ENCODE measurements around the gene XAB2.

- TF ChIP-seq CTCF (IDR thresholded peaks at IDR 0.05) (no peak), POLR2A (IDR thresholded peaks at IDR 0.05) (no peak)
Observed at GRCh38 chr19:7636317-7636690, 7.0 kb upstream of the XAB2 start.

Data from thyroid gland (tissue), 4 donors.